ENCODE results near the gene RASSF6. TPM values are rescaled to one million over a fixed set of nuclear protein-coding genes. Genes with fewer than 3 reads are reported as not detected.

RASSF6 gene
- total RNA-seq (ENCODE audit: low replicate concordance): not detected in 2 replicates

DNA sequence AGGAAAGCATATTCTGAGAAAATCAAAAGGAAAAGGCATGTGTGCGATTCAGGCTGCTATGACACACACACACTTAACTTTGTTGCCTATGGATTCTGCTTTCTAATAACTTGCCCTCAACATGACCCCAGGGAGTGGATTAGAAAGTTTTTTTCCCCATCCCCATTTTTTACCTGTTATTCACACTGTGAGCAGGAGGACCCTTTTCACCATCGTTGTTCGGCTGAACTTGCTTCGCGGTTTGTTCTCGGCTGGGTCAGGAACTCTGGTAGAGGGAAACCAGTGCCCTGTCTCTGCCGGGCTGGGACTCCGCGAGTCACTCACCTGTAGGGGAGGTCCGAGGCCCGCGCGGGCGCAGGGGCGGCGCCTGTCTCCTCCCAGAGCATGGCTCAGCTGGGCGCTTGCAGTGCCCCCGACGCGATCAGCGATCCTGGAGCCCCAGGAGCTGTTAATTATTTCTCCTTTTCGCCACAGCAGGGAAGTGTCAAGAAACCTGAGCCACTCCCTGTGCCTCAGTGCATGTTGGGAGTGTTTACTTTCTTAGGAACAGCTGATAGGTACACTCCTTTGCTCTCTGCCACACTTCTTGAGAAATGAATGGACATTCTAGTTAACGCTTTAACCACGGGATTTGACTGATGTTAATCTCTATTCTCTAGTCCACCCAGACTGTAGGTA is at the start of gene RASSF6:
TSS of gene RASSF6 (minus strand) at position 322 of the 678 bp plus-strand sequence. CDS start 8,641 bp downstream, outside the sequence.
- no peaks in the 10 kb centered on the region for H3K9me3 ChIP-seq (ENCODE audit: low read depth)
- H3K4me1 ChIP-seq: peaks cover 21% of the 10 kb centered on the region
- H3K36me3 ChIP-seq: no peaks in the 10 kb centered on the region
- Mint-ChIP-seq H3K36me3 (no peaks in the 10 kb centered on the region), H3K4me3 (peak within 1 kb of the TSS; percentile 75), H3K27me3 (ENCODE audit: insufficient read depth, low read depth) (peaks cover 5% of the 10 kb centered on the region), H3K9me3 (no peaks in the 10 kb centered on the region), H3K27ac (no peak within 1 kb of the TSS), H3K4me1 (peaks cover 12% of the 10 kb centered on the region)
- H3K27me3 ChIP-seq: peaks cover 9% of the 10 kb centered on the region
- peak within 1 kb of the TSS; percentile 31 for H2AFZ ChIP-seq (replicated peaks)
- peaks cover 11% of the 10 kb centered on the region for H3F3A ChIP-seq (ENCODE audit: low read depth)
- H3K4me3 ChIP-seq: peak within 1 kb of the TSS; percentile 44
- no peak within 1 kb of the TSS for H3K9ac ChIP-seq
- H4K20me1 ChIP-seq (ENCODE audit: low read depth): no peaks in the 10 kb centered on the region
- H3K79me2 ChIP-seq (ENCODE audit: low read depth): no peaks in the 10 kb centered on the region
- TF ChIP-seq EZH2phosphoT487 (IDR thresholded peaks at IDR 0.05) (no peak), EZH2 (IDR thresholded peaks at IDR 0.05) (no peak)
- TF ChIP-seq, protein P1, sequence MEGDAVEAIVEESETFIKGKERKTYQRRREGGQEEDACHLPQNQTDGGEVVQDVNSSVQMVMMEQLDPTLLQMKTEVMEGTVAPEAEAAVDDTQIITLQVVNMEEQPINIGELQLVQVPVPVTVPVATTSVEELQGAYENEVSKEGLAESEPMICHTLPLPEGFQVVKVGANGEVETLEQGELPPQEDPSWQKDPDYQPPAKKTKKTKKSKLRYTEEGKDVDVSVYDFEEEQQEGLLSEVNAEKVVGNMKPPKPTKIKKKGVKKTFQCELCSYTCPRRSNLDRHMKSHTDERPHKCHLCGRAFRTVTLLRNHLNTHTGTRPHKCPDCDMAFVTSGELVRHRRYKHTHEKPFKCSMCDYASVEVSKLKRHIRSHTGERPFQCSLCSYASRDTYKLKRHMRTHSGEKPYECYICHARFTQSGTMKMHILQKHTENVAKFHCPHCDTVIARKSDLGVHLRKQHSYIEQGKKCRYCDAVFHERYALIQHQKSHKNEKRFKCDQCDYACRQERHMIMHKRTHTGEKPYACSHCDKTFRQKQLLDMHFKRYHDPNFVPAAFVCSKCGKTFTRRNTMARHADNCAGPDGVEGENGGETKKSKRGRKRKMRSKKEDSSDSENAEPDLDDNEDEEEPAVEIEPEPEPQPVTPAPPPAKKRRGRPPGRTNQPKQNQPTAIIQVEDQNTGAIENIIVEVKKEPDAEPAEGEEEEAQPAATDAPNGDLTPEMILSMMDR (IDR thresholded peaks at IDR 0.05): peak; percentile 4
- no peak within 1 kb of the TSS for H3K27ac ChIP-seq
- H3K4me2 ChIP-seq: peak within 1 kb of the TSS; percentile 74
- peak; percentile 73 for DNase-seq (ENCODE audit: low spot score)

DNA sequence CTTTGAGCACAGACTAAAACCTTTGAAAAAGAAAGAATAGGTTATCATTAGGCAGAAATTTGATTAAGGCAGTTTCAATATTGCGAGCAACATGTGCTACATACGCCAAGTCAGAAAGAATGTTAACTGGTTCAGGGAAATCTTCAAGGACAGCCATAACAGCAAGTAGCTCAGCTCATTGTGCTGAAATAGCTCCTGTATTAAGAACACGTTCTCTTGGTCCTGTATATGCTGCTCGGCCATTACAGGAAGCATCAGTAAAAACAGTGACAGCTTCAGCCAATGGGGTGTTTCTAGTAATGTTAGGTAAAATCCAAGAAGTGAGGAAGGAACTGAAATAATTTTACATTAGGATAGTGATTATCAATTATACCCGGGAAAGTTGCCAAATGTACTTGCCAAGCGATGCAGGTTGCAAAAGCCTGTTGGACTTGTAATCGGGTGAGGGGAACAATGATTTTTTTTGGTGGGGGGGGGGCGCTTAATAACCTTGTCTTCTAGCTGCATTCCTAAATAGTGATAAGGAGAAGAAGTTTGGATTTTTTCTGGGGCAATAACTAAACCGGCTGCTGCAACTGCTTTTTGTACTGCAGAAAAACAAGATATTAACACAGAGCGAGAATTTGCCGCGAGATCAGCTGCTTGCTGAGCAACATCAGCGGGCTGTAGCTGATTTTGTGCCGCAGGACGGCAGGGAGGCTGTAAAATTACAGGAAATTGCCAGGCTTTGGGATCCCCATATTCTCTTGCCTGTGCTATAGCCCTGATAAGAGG is 49.4 kb upstream of the RASSF6 start:
- no peaks in the 10 kb centered on the region for H3K4me1 ChIP-seq
- no peak overlapping the region for H3K27ac Mint-ChIP-seq
- no peak overlapping the region for H3K27ac ChIP-seq
- H3K9ac ChIP-seq: no peak overlapping the region
- no peak for TF ChIP-seq EZH2phosphoT487 (IDR thresholded peaks at IDR 0.05)
- TF ChIP-seq, protein P1 (IDR thresholded peaks at IDR 0.05): no peak
- TF ChIP-seq EZH2 (IDR thresholded peaks at IDR 0.05): no peak
- no peak overlapping the region for H3K4me2 ChIP-seq
- no peaks in the 10 kb centered on the region for H4K20me1 ChIP-seq (ENCODE audit: low read depth)
- H3K4me3 ChIP-seq: no peak overlapping the region
- no peak for DNase-seq (ENCODE audit: low spot score)
- H3K9me3 Mint-ChIP-seq: peaks cover 4% of the 10 kb centered on the region
- no peaks in the 10 kb centered on the region for H3F3A ChIP-seq (ENCODE audit: low read depth)
- no peaks in the 10 kb centered on the region for H3K36me3 Mint-ChIP-seq
- no peak overlapping the region for H3K4me3 Mint-ChIP-seq
- H3K27me3 ChIP-seq: no peaks in the 10 kb centered on the region
- H3K36me3 ChIP-seq: no peaks in the 10 kb centered on the region
- H3K4me1 Mint-ChIP-seq: no peaks in the 10 kb centered on the region
- H3K27me3 Mint-ChIP-seq (ENCODE audit: insufficient read depth, low read depth): peaks cover 2% of the 10 kb centered on the region
- no peaks in the 10 kb centered on the region for H3K79me2 ChIP-seq (ENCODE audit: low read depth)
- no peak overlapping the region for H2AFZ ChIP-seq (replicated peaks)
- H3K9me3 ChIP-seq (ENCODE audit: low read depth): no peaks in the 10 kb centered on the region

DNA sequence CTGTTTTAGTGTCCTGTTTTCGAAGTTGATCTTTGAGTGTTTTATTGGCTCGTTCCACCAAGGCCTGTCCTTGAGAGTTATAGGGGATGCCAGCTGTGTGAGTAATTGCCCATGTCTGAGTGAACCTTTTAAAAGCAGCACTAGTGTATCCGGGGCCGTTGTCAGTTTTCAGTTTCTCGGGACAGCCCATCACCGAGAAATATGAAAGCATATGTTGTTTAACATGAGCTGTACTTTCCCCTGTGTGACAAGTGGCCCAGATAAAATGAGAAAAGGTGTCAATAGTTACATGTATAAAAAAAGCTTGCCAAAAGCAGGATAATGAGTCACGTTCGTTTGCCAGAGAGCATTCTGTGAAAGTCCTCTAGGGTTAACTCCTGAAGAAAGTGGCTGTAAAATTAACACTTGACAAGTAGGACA is 48.6 kb upstream of the RASSF6 start:
- Histone ChIP-seq H3K27ac (no peak overlapping the region), H3K9me3 (ENCODE audit: low read depth) (no peaks in the 10 kb centered on the region), H3K4me1 (no peaks in the 10 kb centered on the region), H2AFZ (replicated peaks) (no peak overlapping the region), H3K79me2 (ENCODE audit: low read depth) (no peaks in the 10 kb centered on the region), H4K20me1 (ENCODE audit: low read depth) (no peaks in the 10 kb centered on the region), H3K27me3 (no peaks in the 10 kb centered on the region), H3K4me2 (no peak overlapping the region), H3K36me3 (no peaks in the 10 kb centered on the region), H3F3A (ENCODE audit: low read depth) (no peaks in the 10 kb centered on the region), H3K4me3 (no peak overlapping the region), H3K9ac (no peak overlapping the region)
- TF ChIP-seq EZH2phosphoT487 (IDR thresholded peaks at IDR 0.05) (no peak), EZH2 (IDR thresholded peaks at IDR 0.05) (no peak)
- Mint-ChIP-seq H3K9me3 (peaks cover 4% of the 10 kb centered on the region), H3K4me1 (no peaks in the 10 kb centered on the region), H3K36me3 (no peaks in the 10 kb centered on the region), H3K27ac (no peak overlapping the region), H3K27me3 (ENCODE audit: insufficient read depth, low read depth) (peaks cover 2% of the 10 kb centered on the region), H3K4me3 (no peak overlapping the region)
- no peak for DNase-seq (ENCODE audit: low spot score)

Measured in neural progenitor cell (in vitro differentiated cells).